ENCODE data around the gene TMEM30B.

- no peak for TF ChIP-seq CTCF (IDR thresholded peaks at IDR 0.05; ENCODE audit: insufficient read depth, low read depth, low read length)
- TF ChIP-seq EZH2 (IDR thresholded peaks at IDR 0.05; ENCODE audit: insufficient read depth, low read length) = no peak
Observed at GRCh38 chr14:61246721-61247120, 34.4 kb downstream of the TMEM30B start.
